SH-SY5Y (cell line): ENCODE results near the gene CD70.

Experiments used
- GATA2 ChIP-seq: IDR thresholded peaks from 2 replicates; pipeline ENCODE4 v1.6.1; 2011; ENCODE audit warnings: mild to moderate bottlenecking, low read depth, low read length
- GATA3 ChIP-seq: IDR thresholded peaks from 2 replicates; pipeline ENCODE4 v1.6.1; 2011; ENCODE audit warnings: low read depth, mild to moderate bottlenecking, low read length, moderate library complexity

GRCh38 chr19:6599866-6600454 lies 9.0 kb upstream of the CD70 start:
- TF ChIP-seq GATA2 (no peak), GATA3 (no peak)
